HG03354 (cell line): ENCODE results near the gene PDS5B.
"Not testable (repeated sequence)": the region's sequence is repeated elsewhere in the genome, so short reads cannot be mapped to it uniquely, and the experiment has no call there.

Source experiments
- ATAC-seq: cut with Tn5 transposase; IDR thresholded peaks from one replicate; pipeline ENCODE4 v1.9.1; 2021; ENCODE audit warnings: mild to moderate bottlenecking; ENCODE audit not compliant: unreplicated experiment, poor library complexity, severe bottlenecking

The PDS5B gene

DNA sequence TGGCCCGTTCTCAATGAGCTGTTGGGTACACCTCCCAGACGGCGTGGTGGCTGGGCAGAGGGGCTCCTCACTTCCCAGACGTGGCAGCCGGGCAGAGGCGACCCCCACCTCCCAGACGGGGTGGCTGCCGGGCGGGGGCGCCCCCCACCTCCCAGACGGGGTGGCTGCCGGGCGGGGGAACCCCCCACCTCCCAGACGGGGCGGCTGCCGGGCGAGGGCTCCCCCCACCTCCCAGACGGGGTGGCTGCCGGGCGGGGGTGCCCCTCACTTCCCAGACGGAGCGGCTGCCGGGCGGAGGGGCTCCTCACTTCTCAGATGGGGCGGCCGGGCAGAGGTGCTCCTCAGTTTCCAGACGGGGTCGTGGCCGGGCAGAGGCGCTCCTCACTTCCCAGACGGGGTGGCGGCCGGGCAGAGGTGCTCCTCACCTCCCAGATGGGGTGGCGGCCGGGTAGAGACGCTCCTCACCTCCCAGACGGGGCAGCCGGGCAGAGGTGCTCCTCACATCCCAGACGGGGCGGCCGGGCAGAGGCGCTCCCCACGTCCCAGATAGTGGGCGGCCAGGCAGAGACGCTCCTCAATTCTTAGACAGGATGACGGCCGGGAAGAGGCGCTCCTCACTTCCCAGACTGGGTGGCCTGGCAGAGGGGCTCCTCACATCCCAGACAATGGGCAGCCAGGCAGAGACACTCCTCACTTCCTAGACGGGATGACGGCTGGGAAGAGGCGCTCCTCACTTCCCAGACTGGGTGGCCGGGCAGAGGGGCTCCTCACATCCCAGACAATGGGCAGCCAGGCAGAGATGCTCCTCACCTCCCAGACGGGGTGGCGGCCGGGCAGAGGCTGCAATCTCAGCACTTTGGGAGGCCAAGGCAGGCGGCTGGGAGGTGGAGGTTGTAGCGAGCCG is 135.1 kb downstream of the PDS5B start:
- not testable (repeated sequence) for ATAC-seq

DNA sequence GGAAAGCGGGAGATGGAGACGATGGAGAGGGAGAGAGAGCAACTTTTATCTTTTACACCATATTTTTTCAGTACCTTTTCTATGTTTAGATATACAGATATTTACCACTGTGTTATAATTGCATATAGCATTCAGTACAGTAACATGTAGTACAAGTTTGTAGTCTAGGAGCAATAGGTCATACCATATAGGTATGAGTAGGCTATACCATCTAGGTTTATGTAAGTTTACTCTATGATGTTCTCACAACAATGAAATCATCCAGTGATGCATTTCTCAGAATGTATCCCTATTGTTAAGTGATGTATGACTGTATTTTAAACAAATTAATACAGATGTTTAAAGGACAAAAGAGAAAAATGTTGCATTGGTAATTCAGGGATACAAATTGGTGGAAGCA is 136.1 kb downstream of the PDS5B start:
- no peak for ATAC-seq

DNA sequence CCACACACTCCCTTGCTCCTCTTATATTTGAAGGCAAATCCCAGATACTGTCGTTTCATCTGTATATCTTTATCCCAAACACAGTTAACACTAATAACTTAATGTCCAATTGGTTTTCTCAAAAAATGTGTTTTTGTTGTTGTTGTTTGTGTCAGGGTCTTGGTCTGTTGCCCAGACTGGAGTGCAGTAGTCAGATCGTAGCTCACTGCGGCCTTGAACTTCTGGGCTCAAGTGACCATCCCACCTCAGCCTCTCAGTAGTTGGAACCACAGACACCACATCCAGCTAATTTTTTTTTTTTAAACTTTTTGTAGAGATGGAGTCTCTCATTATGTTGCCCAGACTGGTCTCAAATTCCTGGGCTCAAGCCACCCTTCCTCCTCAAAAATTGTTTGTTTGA is 137.7 kb downstream of the PDS5B start:
- ATAC-seq = no peak

DNA sequence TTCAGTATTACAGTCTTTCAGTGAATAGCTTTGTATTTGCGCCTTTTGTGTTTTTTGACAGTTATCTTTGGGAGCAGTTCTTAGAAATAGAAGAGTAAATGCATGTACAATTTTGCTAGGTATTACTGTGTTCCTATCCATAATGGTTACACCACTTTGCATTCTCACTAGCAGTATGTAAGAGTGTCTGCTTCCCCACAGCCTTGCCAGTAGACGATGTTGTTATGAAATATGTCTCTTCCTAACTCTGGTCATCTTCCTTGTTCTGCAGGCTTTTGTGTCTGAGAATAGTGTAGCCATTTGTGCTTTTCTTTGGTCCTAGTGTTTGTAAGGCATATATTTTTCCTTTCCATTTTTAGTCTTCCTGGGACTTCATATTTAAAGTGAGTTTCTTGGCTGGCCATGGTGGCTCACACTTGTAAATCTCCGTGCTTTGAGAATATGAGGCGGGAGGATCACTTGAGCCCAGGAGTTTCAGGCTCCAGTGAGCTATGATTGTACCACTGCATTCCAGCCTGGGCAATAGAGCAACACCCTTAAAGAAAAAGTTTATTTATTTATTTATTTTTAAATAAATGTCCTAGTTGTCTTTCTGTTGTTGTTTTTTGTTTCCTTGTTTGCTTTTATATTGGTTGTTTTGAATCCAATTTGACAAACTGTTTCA is 140.3 kb downstream of the PDS5B start:
- ATAC-seq = no peak

DNA sequence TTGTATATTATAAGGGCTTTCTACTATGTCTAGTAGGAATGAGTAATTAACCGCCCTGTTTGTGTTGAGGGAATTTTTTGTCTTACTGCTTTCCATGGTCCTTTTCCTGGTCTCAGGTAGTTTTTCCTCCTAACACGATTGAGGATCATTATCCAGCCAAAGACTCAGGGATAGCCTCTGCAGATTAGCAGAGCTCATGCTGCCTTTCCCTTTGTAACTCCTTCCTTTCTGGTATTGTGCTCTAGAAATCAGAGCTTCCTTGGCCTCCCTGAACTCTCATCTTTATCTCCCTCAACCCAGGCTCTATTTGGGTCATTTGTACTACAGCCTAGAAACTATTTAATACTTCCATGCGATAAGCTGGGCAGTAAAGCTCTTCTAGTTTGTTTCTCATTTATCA is 142.1 kb downstream of the PDS5B start:
- ATAC-seq = no peak

DNA sequence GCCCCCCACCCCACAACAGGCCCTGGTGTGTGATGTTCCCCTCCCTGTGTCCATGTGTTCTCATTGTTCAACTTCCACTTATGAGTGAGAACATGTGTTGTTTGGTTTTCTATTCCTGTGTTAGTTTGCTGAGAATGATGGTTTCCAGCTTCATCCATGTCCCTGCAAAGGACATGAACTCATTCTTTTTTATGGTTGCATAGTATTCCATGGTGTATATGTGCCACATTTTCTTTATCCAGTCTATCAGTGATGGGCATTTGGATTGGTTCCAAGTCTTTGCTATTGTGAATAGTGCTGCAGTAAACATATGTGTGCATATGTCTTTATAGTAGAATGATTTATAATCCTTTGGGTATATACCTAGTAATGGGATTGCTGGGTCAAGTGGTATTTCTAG is 142.8 kb downstream of the PDS5B start:
- not testable (repeated sequence) for ATAC-seq

DNA sequence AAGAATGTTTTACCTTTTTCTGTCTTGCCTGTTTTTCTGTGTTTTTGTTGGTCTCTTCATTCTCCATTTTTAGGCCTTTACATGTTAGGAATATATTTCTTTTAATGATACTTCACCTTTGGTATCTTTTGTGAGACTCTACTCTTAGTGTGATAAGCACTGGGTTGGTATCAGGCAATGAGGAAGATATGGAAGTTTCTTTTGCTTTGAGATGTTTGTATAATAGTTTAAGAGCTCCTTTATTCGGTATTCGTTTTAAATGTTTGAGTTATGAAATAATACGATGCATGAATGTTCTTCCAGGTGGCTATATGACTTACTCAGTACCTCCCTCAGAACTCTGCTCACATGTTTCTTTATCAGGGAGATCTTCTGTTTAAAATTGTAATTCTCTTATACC is 144.8 kb downstream of the PDS5B start:
- ATAC-seq = no peak

DNA sequence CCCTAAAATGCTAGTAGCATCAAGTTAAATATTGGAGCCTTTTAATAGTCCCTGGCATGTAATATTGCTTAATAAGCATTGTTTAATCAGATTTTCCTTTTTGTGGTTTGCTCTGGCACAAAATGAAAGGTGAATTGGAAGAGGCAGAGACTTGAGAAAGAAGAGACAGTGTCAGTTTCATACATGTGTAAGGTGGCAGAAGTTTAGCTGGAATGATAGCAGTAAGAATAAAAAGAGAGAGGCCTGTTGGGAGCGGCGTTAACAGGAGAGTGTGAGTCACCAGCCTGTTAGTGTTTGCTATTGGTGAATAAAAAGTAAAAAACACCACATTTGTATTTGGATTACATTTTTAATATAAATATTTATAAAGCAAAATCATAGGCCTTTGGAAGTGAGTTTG is 145.3 kb downstream of the PDS5B start:
- no peak for ATAC-seq

DNA sequence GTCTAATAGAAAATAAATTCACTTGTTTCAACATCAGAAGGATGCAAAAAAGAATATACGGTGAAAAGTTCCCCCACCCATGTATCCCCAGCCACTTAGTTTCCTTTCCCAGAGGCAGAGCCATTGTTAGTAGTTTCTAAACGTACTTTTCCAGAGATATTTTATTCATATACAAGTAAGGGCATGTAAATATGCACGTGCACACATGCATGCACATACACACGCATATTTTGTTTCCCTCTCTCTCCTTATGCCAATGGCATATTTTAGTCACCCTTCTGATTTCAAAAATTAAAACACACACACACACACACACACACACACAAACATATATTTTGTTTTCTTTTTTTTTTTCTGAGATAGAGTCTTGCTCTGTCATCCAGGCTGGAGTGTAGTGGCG is 147.4 kb downstream of the PDS5B start:
- ATAC-seq = no peak

DNA sequence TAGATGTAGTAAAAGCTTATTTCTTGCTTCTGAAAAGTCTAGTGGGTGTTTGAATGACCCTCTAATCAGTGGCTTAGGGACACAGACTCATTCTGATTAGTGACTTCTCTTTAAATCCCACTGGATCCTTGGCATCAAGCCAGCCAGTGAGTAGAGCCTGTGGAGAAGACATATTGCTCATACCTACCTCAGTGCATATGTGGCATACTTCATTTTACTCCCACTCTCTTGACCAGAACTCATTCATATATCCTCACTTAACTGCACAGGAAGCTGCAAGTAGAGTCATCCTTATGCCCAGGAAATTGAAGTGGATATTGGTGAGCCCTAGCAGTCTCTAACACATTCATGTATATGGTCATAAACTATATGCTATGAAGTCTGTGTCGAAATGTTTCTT is 148.3 kb downstream of the PDS5B start:
- ATAC-seq = no peak

DNA sequence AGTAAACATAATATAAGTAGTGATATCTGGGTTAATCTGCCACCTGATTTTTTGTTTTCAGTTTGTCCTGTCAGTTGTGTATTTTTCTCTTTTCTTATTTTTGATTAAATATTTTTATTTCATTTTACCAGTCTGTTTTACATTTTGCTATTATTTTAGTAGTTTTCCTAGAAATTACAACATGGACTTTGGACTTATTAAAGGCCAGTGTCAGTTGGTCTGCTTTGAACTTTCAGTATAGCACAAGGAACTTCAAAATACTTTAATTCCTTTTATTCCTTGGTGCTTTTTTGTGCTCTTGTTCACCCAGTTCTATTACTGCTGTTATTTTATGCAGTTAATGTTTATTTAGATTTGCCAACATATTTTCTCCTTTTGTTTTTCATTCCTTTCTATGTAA is 149.6 kb downstream of the PDS5B start:
- ATAC-seq = no peak

DNA sequence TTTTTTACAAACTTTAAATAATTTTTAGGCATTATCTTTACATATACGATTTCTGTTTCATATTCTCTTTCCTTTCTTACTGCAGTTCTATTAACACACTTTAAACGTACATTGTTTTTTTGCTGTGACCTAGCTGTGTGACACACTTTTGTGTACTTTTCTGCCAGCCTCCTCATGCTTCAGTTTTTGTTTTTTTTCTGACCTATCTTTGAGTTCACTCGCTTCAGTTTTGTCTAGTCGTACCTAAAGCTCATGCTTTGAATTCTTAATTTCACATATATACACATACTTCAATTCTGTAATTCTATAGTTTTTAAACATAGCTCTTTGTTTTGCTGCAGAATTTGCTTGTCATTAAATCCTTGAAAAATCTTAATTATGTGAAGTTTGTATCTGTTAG is 150.4 kb downstream of the PDS5B start:
- ATAC-seq = no peak

DNA sequence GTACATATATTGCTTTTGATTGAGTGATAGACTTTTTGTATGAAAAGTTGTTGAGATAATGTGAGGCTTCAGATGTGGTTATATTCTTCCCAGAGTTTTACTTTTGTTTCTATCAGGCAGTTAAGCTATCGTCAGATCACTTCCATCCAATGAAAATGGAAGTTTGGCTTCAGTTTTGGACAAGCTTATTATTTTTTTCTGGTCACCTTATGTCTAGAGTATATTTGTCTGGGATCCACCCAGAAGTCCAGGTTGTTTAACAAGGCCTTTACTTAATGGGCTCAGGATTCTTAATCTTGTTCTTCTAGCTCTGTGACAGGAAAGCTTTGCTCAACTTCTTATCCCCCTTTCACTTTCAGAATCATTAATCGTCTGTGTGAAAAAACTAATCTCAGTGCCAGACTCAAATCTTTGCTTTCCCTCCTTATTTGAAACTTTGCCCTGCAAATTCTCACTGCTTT is 150.9 kb downstream of the PDS5B start:
- peak; percentile 80 for ATAC-seq

DNA sequence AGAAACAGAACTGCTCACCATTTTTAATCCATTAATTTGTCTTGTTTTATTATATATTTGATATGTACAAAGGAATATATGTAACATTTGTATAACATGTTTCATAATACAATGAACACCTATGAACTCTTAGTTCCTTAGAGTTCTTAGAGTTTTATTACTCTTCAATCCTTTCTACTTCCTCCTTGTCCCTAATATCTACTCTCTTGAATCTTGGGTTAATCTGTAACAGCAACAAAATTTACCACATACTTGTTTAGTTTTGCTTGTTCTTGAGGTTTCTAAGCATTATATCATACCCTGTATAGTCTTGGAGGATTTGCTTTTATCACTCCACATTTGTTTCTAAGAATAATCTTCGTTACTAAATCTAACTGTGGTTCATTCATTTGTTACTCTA is 151.4 kb downstream of the PDS5B start:
- peak; percentile 82 for ATAC-seq

DNA sequence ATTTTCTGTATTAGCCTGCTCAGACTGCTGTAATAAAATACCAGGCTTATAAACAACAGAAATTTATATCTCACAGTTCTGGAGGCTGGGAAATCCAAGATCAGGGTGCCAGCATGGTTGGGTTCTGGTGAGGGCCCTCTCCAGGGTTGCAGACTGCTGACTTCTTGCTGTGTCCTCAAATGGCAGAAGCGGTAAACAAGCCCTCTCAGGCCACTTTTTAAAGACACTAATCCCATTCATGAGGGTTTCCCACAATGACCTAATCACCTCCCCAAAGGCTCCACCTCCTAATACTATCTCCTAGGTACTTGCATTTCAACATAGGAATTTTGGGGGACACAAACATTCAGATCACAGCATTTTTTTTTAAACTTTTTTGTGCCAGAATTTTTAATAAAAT is 159.3 kb downstream of the PDS5B start:
- no peak for ATAC-seq

DNA sequence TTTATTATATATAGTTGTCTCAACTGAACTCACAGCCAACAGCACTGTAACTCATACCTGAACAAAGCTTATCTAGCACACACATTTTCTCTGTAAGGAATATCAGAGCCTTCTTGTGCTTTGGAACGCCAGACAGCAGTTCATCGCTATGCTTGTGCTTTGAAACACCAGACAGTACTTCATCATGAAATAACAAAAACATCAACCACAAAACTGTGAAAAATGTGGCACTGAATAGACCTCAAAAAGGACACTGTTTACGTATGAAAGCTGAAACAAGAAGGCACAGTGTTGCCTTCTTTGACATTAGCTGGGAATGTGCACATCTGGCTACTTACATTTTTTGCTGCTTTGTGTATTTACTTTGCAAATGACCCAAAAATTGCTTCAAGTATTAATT is 160.2 kb downstream of the PDS5B start:
- ATAC-seq = no peak

DNA sequence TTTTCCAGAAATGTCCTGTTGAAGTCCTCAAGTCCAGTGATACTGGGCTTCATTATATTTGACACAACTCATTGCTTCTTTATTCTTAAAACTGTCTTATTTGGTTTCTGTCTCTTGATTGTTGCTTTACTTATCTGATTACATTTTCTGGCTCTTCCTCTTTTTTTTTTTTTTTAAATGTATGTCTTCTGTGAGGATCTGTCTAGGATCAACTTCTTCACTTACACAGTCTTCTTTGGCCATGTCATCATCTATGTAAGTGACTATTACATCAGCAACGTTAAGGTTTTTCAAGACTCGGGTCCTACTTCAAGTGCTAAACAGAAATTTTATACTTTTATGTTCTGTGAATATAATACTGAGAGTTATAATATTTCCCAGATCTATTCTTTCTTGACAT is 162.1 kb downstream of the PDS5B start:
- ATAC-seq = no peak

DNA sequence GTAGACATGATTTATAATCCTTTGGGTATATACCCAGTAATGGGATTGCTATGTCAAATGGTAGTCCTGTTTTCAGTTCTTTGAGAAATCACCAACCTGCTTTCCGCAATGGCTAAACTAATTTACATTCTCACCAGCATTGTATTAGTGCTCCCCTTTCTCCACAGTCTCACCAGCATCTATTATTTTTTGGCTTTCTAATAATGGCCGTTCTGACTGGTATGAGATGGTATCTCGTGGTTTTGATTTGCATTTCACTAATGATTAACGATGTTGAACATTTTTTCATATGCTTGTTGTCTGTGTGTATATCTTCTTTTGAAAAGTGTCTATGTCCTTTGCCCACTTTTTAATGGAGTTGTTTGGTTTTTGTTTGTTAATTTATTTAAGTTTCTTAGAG is 165.1 kb downstream of the PDS5B start:
- ATAC-seq = peak; percentile 82

DNA sequence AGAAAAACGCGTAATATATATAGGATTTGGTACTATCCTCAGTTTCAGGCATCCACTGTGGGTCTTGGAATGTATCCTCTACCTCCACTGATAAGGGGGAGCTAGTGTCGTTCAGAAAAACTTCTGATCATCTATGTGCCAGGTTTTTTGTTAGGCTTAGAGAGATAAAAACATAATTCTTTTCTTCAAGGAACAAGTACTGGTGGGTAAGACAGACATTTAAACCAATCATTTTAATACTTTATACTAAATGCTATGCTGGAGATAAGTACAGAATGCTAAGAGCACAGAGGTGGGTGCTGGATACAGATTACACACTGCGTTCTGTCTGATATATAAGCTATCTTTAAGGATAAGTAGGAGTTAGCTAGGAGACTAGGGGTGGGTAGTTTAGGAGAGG is 166.1 kb downstream of the PDS5B start:
- ATAC-seq = no peak

DNA sequence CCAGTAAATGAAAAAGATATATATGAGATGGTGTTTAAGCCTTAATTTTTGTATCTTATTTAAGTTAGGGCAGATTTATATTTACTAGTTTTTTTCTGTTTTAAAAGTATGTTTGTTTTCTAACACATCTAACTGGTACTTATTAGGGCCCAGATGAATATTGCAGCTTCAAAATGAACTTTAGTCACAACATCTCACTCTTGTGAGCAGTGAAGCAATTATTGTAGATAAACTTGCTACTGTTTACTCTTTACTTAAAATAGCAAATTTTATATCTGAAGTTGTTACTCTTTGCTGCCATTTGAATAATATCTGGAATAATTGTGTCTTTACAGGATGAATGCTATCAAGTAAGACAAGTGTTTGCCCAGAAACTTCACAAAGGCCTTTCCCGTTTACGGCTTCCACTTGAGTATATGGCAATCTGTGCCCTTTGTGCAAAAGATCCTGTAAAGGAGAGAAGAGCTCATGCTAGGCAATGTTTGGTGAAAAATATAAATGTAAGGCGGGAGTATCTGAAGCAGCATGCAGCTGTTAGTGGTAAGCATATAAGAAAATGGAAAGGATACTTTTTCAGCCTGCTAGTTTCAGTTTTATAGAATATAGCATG is 166.8 kb downstream of the PDS5B start:
- no peak for ATAC-seq

DNA sequence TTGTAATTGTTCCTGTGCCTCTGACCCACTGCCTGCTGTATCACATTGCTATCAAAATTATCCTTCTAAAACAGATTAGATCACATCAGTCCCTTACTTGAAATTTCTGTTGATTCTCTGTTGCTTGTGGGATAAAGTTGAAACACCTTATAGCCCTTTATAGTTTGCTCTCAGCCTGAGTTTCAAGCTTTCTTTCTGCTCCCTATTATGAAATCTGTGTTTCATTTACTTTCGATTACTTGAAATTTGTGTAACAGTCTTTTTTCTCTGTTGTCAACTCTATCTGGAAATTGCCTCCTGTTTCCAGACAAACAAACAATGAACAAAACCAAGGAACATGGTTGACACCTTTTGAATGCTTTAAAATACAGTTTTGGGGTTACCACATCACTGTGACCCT is 167.9 kb downstream of the PDS5B start:
- no peak for ATAC-seq
